ENCODE data around the gene PLCH1.
"Not testable (repeated sequence)": the region's sequence is repeated elsewhere in the genome, so short reads cannot be mapped to it uniquely, and the experiment has no call there.

PLCH1 gene

GRCh38 chr3:155622647-155623046, 122.2 kb downstream of the PLCH1 start:
- not testable (repeated sequence) for H3K79me1 ChIP-seq (replicated peaks; ENCODE audit: low read length, poor library complexity, severe bottlenecking); H3K4me3 ChIP-seq (ENCODE audit: insufficient read depth in 1 of 2, low read depth in 1 of 2, low read length in 2 of 2); H4K8ac ChIP-seq (ENCODE audit: low read length); H2AFZ ChIP-seq (ENCODE audit: low read depth, low read length); H2BK12ac ChIP-seq (ENCODE audit: low read length in 2 of 2); H4K91ac ChIP-seq (ENCODE audit: low read length); H3K14ac ChIP-seq (ENCODE audit: low read length in 2 of 2); H3K27ac ChIP-seq (ENCODE audit: low read length, poor library complexity, severe bottlenecking); H2BK120ac ChIP-seq (ENCODE audit: low read depth, low read length); H2AK5ac ChIP-seq (ENCODE audit: low read length, severe bottlenecking); H2BK15ac ChIP-seq (ENCODE audit: low read depth, poor library complexity, severe bottlenecking); H3K27me3 ChIP-seq (ENCODE audit: control insufficient read depth in 1 of 2, insufficient read depth in 1 of 2, low read length in 2 of 2); H3K9ac ChIP-seq (ENCODE audit: low read length); H3K18ac ChIP-seq (ENCODE audit: low read depth in 1 of 2, low read length in 2 of 2); H3K4ac ChIP-seq (ENCODE audit: low read depth in 1 of 2, low read length in 2 of 2); H3K36me3 ChIP-seq (ENCODE audit: control insufficient read depth in 1 of 2, insufficient read depth in 2 of 2, low read depth in 1 of 2, low read length in 2 of 2); H3K9me3 ChIP-seq (ENCODE audit: control insufficient read depth, low read length); H3K23ac ChIP-seq (ENCODE audit: low read length in 2 of 2); H2BK5ac ChIP-seq (ENCODE audit: low read depth, low read length, poor library complexity, severe bottlenecking); H3K4me2 ChIP-seq (ENCODE audit: low read length, poor library complexity, severe bottlenecking); H3K4me1 ChIP-seq (ENCODE audit: control insufficient read depth, insufficient read depth, low read depth, low read length); DNase-seq
- 65% methylated on average over 3 of the region's 3 CpGs for WGBS

GRCh38 chr3:155620552-155620951, 124.3 kb downstream of the PLCH1 start:
- not testable (repeated sequence) for H3K36me3 ChIP-seq (ENCODE audit: control insufficient read depth in 1 of 2, insufficient read depth in 2 of 2, low read depth in 1 of 2, low read length in 2 of 2); H3K4ac ChIP-seq (ENCODE audit: low read depth in 1 of 2, low read length in 2 of 2); H4K8ac ChIP-seq (ENCODE audit: low read length); H3K4me2 ChIP-seq (ENCODE audit: low read length, poor library complexity, severe bottlenecking); H2BK5ac ChIP-seq (ENCODE audit: low read depth, low read length, poor library complexity, severe bottlenecking); H3K79me1 ChIP-seq (replicated peaks; ENCODE audit: low read length, poor library complexity, severe bottlenecking); H2BK12ac ChIP-seq (ENCODE audit: low read length in 2 of 2); H2AK5ac ChIP-seq (ENCODE audit: low read length, severe bottlenecking); H2BK15ac ChIP-seq (ENCODE audit: low read depth, poor library complexity, severe bottlenecking); H2AFZ ChIP-seq (ENCODE audit: low read depth, low read length); H3K14ac ChIP-seq (ENCODE audit: low read length in 2 of 2); H4K91ac ChIP-seq (ENCODE audit: low read length); H2BK120ac ChIP-seq (ENCODE audit: low read depth, low read length); DNase-seq; H3K4me3 ChIP-seq (ENCODE audit: insufficient read depth in 1 of 2, low read depth in 1 of 2, low read length in 2 of 2); H3K27ac ChIP-seq (ENCODE audit: low read length, poor library complexity, severe bottlenecking); H3K9ac ChIP-seq (ENCODE audit: low read length); H3K4me1 ChIP-seq (ENCODE audit: control insufficient read depth, insufficient read depth, low read depth, low read length); H3K27me3 ChIP-seq (ENCODE audit: control insufficient read depth in 1 of 2, insufficient read depth in 1 of 2, low read length in 2 of 2); H3K18ac ChIP-seq (ENCODE audit: low read depth in 1 of 2, low read length in 2 of 2); H3K23ac ChIP-seq (ENCODE audit: low read length in 2 of 2)
- H3K9me3 ChIP-seq (ENCODE audit: control insufficient read depth, low read length): peaks cover 15% of the 10 kb centered on the region
- 73% methylated on average over 5 of the region's 5 CpGs for WGBS

- Histone ChIP-seq H3K4me2 (ENCODE audit: low read length, poor library complexity, severe bottlenecking) (no peak overlapping the region), H4K91ac (ENCODE audit: low read length) (no peak overlapping the region), H3K9ac (ENCODE audit: low read length) (no peak overlapping the region), H3K27ac (ENCODE audit: low read length, poor library complexity, severe bottlenecking) (no peak overlapping the region), H2BK12ac (ENCODE audit: low read length in 2 of 2) (no peak overlapping the region), H3K27me3 (ENCODE audit: control insufficient read depth in 1 of 2, insufficient read depth in 1 of 2, low read length in 2 of 2) (no peaks in the 10 kb centered on the region), H4K8ac (ENCODE audit: low read length) (no peak overlapping the region), H3K79me1 (replicated peaks; ENCODE audit: low read length, poor library complexity, severe bottlenecking) (no peaks in the 10 kb centered on the region), H2BK15ac (ENCODE audit: low read depth, poor library complexity, severe bottlenecking) (no peak overlapping the region), H3K18ac (ENCODE audit: low read depth in 1 of 2, low read length in 2 of 2) (no peak overlapping the region), H3K23ac (ENCODE audit: low read length in 2 of 2) (no peak overlapping the region), H3K14ac (ENCODE audit: low read length in 2 of 2) (no peak overlapping the region), H3K9me3 (ENCODE audit: control insufficient read depth, low read length) (peaks cover 15% of the 10 kb centered on the region), H2BK5ac (ENCODE audit: low read depth, low read length, poor library complexity, severe bottlenecking) (no peak overlapping the region), H2AFZ (ENCODE audit: low read depth, low read length) (no peak overlapping the region), H3K4me3 (ENCODE audit: insufficient read depth in 1 of 2, low read depth in 1 of 2, low read length in 2 of 2) (no peak overlapping the region), H3K4me1 (ENCODE audit: control insufficient read depth, insufficient read depth, low read depth, low read length) (no peaks in the 10 kb centered on the region), H3K4ac (ENCODE audit: low read depth in 1 of 2, low read length in 2 of 2) (no peak overlapping the region), H2AK5ac (ENCODE audit: low read length, severe bottlenecking) (no peak overlapping the region), H2BK120ac (ENCODE audit: low read depth, low read length) (no peak overlapping the region), H3K36me3 (ENCODE audit: control insufficient read depth in 1 of 2, insufficient read depth in 2 of 2, low read depth in 1 of 2, low read length in 2 of 2) (no peaks in the 10 kb centered on the region)
- DNase-seq: no peak
Measured at GRCh38 chr3:155619118-155619915, 125.6 kb downstream of the PLCH1 start.

- no peak overlapping the region for H2BK15ac ChIP-seq (ENCODE audit: low read depth, poor library complexity, severe bottlenecking)
- no peak overlapping the region for H2BK5ac ChIP-seq (ENCODE audit: low read depth, low read length, poor library complexity, severe bottlenecking)
Measured at GRCh38 chr3:155618543-155618942, 126.3 kb downstream of the PLCH1 start.

More at GRCh38 chr3:155618543-155618942, 126.3 kb downstream of the PLCH1 start:
- Histone ChIP-seq H3K14ac (ENCODE audit: low read length in 2 of 2) (peak overlapping the region in 1 of 2 experiments; percentile 89), H3K36me3 (ENCODE audit: control insufficient read depth in 1 of 2, insufficient read depth in 2 of 2, low read depth in 1 of 2, low read length in 2 of 2) (no peaks in the 10 kb centered on the region), H3K9ac (ENCODE audit: low read length) (no peak overlapping the region), H3K27ac (ENCODE audit: low read length, poor library complexity, severe bottlenecking) (no peak overlapping the region), H3K23ac (ENCODE audit: low read length in 2 of 2) (no peak overlapping the region), H3K27me3 (ENCODE audit: control insufficient read depth in 1 of 2, insufficient read depth in 1 of 2, low read length in 2 of 2) (no peaks in the 10 kb centered on the region), H3K4me3 (ENCODE audit: insufficient read depth in 1 of 2, low read depth in 1 of 2, low read length in 2 of 2) (no peak overlapping the region), H3K79me1 (replicated peaks; ENCODE audit: low read length, poor library complexity, severe bottlenecking) (no peaks in the 10 kb centered on the region), H3K4ac (ENCODE audit: low read depth in 1 of 2, low read length in 2 of 2) (no peak overlapping the region), H3K9me3 (ENCODE audit: control insufficient read depth, low read length) (peaks cover 15% of the 10 kb centered on the region), H3K18ac (ENCODE audit: low read depth in 1 of 2, low read length in 2 of 2) (no peak overlapping the region), H3K4me2 (ENCODE audit: low read length, poor library complexity, severe bottlenecking) (no peak overlapping the region), H2AK5ac (ENCODE audit: low read length, severe bottlenecking) (no peak overlapping the region), H2AFZ (ENCODE audit: low read depth, low read length) (no peak overlapping the region), H4K8ac (ENCODE audit: low read length) (no peak overlapping the region), H4K91ac (ENCODE audit: low read length) (no peak overlapping the region), H2BK12ac (ENCODE audit: low read length in 2 of 2) (no peak overlapping the region), H3K4me1 (ENCODE audit: control insufficient read depth, insufficient read depth, low read depth, low read length) (no peaks in the 10 kb centered on the region), H2BK120ac (ENCODE audit: low read depth, low read length) (no peak overlapping the region)
- DNase-seq: no peak
